ENCODE measurements around the gene SC5D.

DNA sequence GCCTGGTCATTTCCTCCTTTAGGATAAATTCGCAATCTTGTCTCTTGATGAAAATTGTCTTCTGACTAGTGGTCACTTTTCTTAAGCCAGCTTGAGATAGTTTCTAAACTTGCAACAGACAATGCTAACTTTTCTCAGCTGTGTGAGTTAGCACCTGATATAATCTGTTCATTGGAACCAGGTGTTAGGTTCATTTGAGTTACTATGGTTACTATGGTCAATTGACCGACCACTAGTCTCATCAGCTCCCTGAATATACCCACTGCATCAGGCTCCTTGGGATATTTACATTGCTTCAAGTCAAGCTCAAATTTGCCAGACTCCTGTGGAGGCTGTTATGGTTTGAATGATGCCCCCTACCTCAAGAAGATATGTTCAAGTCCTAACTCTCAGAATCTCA lies 54.5 kb downstream of the SC5D start:
- TF ChIP-seq, protein P1, sequence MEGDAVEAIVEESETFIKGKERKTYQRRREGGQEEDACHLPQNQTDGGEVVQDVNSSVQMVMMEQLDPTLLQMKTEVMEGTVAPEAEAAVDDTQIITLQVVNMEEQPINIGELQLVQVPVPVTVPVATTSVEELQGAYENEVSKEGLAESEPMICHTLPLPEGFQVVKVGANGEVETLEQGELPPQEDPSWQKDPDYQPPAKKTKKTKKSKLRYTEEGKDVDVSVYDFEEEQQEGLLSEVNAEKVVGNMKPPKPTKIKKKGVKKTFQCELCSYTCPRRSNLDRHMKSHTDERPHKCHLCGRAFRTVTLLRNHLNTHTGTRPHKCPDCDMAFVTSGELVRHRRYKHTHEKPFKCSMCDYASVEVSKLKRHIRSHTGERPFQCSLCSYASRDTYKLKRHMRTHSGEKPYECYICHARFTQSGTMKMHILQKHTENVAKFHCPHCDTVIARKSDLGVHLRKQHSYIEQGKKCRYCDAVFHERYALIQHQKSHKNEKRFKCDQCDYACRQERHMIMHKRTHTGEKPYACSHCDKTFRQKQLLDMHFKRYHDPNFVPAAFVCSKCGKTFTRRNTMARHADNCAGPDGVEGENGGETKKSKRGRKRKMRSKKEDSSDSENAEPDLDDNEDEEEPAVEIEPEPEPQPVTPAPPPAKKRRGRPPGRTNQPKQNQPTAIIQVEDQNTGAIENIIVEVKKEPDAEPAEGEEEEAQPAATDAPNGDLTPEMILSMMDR (IDR thresholded peaks at IDR 0.05) = no peak
- TF ChIP-seq POLR2A (IDR thresholded peaks at IDR 0.05; ENCODE audit: low read depth) = no peak

Data from esophagus muscularis mucosa (tissue), 3 donors.